GM19438 (cell line): Measurements from ENCODE around the gene TMEM52.

Experiments
- ATAC-seq: cut with Tn5 transposase; IDR thresholded peaks from one replicate; pipeline ENCODE4 v1.9.1; 2021; ENCODE audit warnings: low read depth; ENCODE audit not compliant: unreplicated experiment

TMEM52 gene

DNA sequence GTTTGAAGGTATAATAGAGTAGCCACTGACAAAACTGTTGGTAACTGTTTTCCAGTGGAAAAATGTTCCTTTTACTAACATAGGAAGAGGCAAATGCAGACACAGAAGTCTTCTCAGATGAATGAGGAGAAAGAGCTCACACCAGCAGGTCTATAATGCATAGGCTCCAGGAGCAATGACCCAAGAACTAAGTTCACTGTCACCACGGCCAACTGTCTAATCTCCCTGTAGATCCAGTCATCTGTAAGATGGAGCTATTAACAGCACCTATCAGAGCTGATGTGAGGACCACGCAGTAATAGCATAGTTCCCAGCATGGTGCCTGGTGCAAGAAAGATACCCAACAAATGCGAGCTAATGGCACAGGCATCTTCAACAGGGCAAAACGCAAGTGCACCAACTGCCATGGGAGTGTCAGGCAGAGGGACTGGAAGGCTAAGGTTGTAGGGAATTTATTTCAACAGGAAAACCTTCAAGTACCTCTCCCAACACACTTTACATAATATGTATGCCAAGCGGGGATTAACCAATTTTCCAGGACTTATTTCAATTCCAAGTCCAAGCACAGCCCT, 41.1 kb downstream of the TMEM52 start:
- no peak for ATAC-seq

DNA sequence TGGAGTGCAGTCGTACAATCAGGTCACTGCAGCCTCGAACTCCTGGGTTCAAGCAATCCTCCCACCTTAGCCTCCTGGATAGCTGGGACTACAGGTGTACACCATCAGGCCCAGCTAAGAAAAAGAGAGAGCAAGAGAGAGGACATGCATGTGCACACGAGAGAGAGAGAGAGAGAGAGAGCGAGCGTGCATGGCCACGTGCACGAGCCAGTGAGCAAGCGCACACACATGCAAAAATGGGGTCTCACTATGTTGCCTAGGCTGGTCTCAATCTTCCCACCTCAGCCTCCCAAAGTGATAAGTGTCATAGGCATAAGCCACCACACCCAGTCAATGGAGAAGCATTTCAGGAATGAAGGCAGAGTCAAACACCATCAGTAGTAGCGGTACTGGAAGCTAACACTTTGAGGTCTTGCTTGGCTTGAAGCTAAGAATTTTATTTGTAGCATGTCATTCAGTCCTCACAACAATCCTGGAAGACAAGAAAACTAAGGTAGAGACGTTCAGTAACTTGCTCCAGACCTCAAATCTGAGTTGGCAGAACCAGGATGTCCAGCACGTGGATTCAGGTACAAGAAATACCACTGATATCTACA, 42.6 kb downstream of the TMEM52 start:
- ATAC-seq: no peak

DNA sequence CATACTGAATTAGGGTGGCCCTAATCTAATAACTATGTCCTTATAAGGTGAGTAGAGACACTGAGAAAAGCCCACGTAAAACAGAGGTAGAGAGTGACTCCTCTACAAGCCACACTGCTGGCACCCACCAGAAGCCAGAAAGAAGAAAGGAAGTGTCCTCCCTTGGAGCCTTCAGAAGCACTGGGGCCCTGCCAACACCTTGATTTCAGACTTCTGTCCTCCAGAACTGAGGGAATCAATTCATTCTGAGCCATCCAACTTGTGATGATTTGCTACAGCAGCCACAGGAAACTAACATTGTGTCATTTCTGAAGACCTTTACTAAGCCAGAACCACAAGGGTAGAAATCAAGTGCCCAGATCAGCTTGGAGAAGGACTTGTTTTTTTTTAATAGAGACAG, 43.1 kb downstream of the TMEM52 start:
- no peak for ATAC-seq

DNA sequence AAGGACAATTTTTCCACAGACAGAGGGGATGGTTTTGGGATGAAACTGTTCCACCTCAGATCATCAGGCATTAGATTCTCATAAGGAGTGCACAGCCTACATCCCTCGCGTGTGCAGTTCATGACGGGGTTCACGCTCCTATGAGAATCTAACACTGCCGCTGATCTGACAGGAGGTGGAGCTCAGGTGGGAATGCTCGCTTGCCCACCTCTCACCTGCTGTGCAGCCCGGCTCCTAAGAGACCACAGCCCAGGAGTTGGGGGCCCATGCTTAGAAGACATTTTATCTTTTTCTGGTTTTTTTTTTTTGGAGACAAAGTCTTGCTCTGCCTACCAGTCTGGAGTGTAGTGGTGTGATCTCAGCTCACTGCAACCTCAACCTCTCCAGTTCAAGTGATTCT, 44.2 kb downstream of the TMEM52 start:
- no peak for ATAC-seq

DNA sequence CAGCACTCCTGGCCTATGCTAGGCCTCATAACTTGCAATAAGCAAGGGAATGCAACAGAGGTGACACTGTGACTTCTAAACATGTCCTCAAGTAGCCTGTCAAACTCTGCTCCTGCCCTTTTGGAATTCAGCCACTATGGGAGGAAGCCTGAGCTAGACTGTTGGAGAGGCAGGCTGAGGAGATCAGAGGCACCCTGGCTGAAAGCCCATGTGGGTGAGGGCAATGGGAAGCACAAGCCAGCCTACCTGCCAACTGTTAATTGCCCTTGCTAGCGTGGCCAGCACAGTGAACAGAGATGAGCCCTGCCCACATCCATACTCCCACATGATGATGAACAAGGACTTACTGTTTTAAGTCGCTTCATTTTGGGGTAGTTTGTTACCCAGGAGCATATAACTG, 45.9 kb downstream of the TMEM52 start:
- no peak for ATAC-seq

DNA sequence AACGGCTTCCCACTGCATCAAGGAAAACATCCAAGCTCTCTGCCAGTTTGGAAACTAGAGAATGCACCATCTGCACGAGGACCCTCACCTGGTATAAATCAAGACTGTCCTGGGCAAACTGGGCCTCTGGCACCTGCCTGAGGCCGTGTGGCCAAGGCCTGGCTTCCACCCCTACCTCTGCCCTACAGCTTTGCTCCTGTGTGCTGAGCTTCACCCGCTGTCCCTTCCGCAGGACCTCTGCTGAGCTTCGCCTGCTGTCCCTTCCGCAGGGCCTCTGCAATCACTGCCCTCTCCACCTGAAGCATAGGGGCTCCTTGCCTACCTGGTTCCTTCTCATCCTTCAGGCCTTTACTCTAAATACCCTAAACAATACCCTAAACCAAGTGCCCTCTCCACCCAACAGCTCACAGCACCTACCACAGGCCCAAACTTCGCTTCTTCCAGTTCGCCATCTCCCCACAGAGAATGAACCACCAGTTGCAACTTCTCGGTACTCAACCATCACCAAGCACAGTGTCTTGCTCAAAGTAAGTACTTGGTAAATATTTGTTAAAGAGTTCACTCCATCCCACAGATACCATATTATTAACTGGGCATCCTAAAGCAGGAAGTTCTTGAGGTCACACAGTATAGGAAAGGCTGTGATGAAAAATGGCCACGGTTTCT, 46.6 kb downstream of the TMEM52 start:
- no peak for ATAC-seq

DNA sequence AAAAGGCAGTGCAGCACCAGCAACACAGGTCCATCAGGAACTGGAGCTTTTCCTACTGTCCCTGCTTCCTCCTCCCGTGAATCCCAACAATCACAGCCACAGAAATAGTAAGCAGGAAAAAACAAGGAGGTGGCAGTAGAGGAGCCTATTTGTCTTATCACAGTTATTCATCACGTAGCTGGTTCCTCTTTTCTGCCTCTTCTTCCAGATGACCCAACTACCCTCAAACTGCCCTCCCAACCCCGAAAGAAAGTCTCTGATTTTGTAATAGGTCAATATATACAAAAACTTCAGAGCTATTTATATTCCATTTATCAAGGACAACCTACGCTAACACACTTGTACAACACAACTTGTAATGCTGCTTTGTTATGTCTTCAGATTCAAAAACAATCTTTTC, 49.6 kb downstream of the TMEM52 start:
- ATAC-seq: no peak
